Pancreas (tissue), 10 donors: ENCODE measurements around the gene AMMECR1L. TPM values are rescaled to one million over a fixed set of nuclear protein-coding genes. Genes with fewer than 3 reads are reported as not detected.

Source experiments
- ATAC-seq, 4 donors: fragments of 200-7000 bp; cut with Tn5 transposase; one replicate each; pipeline versions ENCODE4 v1.8.0 to v1.9.1; 2020; ENCODE audit warnings: mild to moderate bottlenecking in 4 of 4, moderate library complexity in 4 of 4
- DNase-seq, 6 donors: peaks; one replicate each; pipeline ENCODE4 v3.0.0-alpha.2; 2020
- FAIRE-seq: peaks from 2 replicates; lab custom pipeline; 2012; peaks lifted over from hg19 to GRCh38; lab: Jason Lieb, UNC
- H3K27ac ChIP-seq, 4 donors: fragments of 200-600 bp; sonication (generic); 1 replicate in 3 of 4; 2 replicates in 1 of 4; pipeline versions ENCODE4 v1.5.0 to v1.8.0; 2020
- H3K27me3 ChIP-seq, 4 donors: fragments of 200-600 bp; one replicate each; pipeline ENCODE4 v1.8.0; 2021
- H3K36me3 ChIP-seq, 3 donors: fragments of 200-600 bp; sonication (generic) in 1 of 3; one replicate each; pipeline versions ENCODE4 v1.5.0 to v1.8.0; 2020 to 2021
- H3K4me1 ChIP-seq, 3 donors: fragments of 200-600 bp; one replicate each; pipeline ENCODE4 v1.8.0; 2021
- H3K4me3 ChIP-seq, 4 donors: fragments of 200-600 bp; sonication (generic) in 2 of 4; one replicate each; pipeline versions ENCODE4 v1.5.0 to v1.8.0; 2020 to 2021
- H3K9me3 ChIP-seq, 4 donors: fragments of 200-600 bp; one replicate each; pipeline ENCODE4 v1.8.0; 2021
- WGBS, 2 donors: extraction: QIAGEN DNeasy Blood & Tissue Kit; methylation state at CpG; one replicate each; pipeline ENCODE4 v1.1.7; 2013; 5-methylcytosine and 5-hydroxymethylcytosine counted together
- intact Hi-C, 3 donors: fragments of 100-400 bp; cut with DNase I; formaldehyde crosslinking; loops; one replicate each; pipeline versions ENCODE4 v1.11.1 to v1.14.2; 2022
- polyA plus RNA-seq, 2 donors: library from polyadenylated mRNA; stranded (reverse); fragments of 200-250 nt; gene quantifications; one replicate each; pipeline ENCODE4 v1.2.3, GENCODE V29; 2013
- total RNA-seq, 6 donors: library from RNA; stranded (reverse); fragmentation: NEBNext Ultra II Directional in 4 of 6; extraction: Animal tissue kit (Norgen Biotek cat#: 25700) in 4 of 6; gene quantifications; one replicate each; pipeline versions ENCODE4 v1.2.1 to v1.2.4, GENCODE V29; 2021 to 2023
- TF ChIP-seq, protein P1 (sequence below), 4 donors: fragments of 200-600 bp; sonication (generic) in 3 of 4; IDR thresholded peaks; one replicate each; pipeline versions ENCODE4 v1.5.0 to v1.8.0; 2021; ENCODE audit warnings: antibody characterized with exemption in 4 of 4
- donor health status: healthy with polysubstance abuse.
- donor health status: DM: no; HTN: no; CAD: no; lungs with moderate emphysema.
- donor health status: DM: no; HTN: no; CAD: no.
- donor health status: control.
- donor health status: control.
- donor health status: Bipolar disorder and iron deficiency.
- donor health status: DM: yes; HTN: yes; CAD: no.
- donor health status: DM: no; HTN: no; CAD: no.
- donor health status: DM: no; HTN: no; CAD: no.
- donor health status: DM: yes; HTN: yes; CAD: no.

The AMMECR1L gene
- total and polyA plus RNA-seq, 8 donors = 5.1 to 8.9 (median 6.0) TPM

DNA sequence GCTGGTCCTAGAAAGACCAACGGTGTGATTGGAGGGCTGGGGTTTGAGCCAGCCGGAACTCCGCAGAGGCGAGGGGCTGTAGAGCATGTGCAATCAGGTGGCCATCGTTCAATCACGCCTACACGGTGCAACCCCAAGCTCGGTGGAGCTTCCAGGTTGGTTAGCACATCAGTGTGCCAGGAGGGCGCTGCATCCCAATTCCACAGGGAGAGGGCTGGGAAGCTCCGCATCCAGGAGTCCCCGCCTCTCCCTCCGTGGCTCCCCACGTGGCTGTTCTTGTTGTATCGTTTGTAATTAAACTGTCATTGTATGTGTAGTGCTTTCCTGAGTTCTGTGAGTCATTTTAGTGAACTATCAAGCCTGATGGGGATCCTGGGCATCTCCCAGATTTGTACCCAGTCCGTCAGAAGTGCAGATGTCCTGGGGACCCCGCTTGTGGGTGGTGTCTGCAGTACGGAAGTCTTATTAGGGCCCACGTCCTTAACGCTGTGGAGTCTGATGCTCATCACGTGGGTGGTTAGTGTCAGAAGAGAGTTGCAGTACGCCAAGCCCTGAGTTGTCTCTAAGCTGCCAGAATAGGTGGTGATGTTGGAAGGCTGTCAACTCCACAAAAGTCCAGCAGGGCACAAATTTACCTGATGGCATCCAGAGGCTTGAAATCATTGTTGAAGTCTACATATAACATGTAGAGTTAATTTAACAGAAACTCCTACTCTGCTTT is 20.6 kb upstream of the AMMECR1L start:
- intact Hi-C loops = no loop called here
- DNase-seq (peak in 1 of 6 donors; percentile 50), ATAC-seq (no peak), FAIRE-seq (no peak)
- 67 to 71% methylated on average over 21 of the region's 21 CpGs for WGBS, 2 donors
- no peak overlapping the region for H3K4me3 ChIP-seq
- TF ChIP-seq, protein P1, sequence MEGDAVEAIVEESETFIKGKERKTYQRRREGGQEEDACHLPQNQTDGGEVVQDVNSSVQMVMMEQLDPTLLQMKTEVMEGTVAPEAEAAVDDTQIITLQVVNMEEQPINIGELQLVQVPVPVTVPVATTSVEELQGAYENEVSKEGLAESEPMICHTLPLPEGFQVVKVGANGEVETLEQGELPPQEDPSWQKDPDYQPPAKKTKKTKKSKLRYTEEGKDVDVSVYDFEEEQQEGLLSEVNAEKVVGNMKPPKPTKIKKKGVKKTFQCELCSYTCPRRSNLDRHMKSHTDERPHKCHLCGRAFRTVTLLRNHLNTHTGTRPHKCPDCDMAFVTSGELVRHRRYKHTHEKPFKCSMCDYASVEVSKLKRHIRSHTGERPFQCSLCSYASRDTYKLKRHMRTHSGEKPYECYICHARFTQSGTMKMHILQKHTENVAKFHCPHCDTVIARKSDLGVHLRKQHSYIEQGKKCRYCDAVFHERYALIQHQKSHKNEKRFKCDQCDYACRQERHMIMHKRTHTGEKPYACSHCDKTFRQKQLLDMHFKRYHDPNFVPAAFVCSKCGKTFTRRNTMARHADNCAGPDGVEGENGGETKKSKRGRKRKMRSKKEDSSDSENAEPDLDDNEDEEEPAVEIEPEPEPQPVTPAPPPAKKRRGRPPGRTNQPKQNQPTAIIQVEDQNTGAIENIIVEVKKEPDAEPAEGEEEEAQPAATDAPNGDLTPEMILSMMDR (IDR thresholded peaks at IDR 0.05) = no peak
- peaks cover 0 to 6% (median 1%) of the 10 kb centered on the region in 3 donors for H3K4me1 ChIP-seq
- no peaks in the 10 kb centered on the region for H3K36me3 ChIP-seq
- no peaks in the 10 kb centered on the region for H3K27me3 ChIP-seq
- H3K9me3 ChIP-seq = no peaks in the 10 kb centered on the region
- no peak overlapping the region for H3K27ac ChIP-seq

DNA sequence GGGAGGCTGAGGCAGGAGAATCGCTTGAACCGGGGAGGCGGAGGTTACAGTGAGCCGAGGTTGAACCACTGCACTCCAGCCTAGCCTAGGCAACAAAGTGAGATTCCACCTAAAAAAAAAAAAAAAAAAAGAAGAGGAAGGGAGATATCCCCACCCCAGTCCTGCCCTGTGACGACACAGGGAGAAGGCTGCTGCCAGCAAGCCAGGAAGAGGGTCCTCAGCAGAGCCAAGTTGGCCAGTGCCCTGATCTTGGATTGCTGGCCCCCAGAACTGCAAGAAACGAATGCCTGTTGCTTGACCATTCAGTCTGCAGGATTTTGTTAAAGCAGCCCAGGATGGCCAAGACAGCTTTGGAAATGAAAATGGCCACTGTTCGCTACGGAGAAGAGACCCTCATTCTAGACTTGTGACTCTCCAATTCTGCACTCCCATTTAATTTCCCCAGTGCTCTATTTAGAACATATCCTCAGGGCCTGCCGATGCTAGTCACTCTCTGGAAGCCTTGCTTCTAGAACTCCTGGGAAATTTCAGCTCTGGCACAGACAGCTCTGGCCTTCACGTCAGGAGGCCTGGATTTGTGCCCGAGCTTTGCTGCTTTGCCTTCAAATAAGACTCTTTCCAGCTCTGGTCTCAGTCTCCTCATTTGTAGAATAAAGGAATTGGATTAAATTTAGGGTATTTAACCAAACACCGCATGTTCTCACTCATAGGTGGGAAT is 15.7 kb upstream of the AMMECR1L start:
- Histone ChIP-seq H3K36me3 (no peaks in the 10 kb centered on the region), H3K27ac (peak overlapping the region in 3 of 4 donors; percentile 22 to 89 (median 81)), H3K9me3 (no peaks in the 10 kb centered on the region), H3K4me1 (peaks cover 0 to 11% (median 8%) of the 10 kb centered on the region in 3 donors), H3K27me3 (no peaks in the 10 kb centered on the region), H3K4me3 (no peak overlapping the region)
- 49 to 53% methylated on average over 12 of the region's 12 CpGs for WGBS, 2 donors
- peak; percentile 78 to 90 (median 86) for DNase-seq
- TF ChIP-seq, protein P1 (IDR thresholded peaks at IDR 0.05) = no peak
- intact Hi-C loops = loop anchor here in 1 of 3 donors (5.0 kb wide), 1 partner anchor 51 kb away; no protein-coding TSS in a partner anchor
- FAIRE-seq = no peak
- peak; percentile 88 to 93 (median 92) for ATAC-seq

DNA sequence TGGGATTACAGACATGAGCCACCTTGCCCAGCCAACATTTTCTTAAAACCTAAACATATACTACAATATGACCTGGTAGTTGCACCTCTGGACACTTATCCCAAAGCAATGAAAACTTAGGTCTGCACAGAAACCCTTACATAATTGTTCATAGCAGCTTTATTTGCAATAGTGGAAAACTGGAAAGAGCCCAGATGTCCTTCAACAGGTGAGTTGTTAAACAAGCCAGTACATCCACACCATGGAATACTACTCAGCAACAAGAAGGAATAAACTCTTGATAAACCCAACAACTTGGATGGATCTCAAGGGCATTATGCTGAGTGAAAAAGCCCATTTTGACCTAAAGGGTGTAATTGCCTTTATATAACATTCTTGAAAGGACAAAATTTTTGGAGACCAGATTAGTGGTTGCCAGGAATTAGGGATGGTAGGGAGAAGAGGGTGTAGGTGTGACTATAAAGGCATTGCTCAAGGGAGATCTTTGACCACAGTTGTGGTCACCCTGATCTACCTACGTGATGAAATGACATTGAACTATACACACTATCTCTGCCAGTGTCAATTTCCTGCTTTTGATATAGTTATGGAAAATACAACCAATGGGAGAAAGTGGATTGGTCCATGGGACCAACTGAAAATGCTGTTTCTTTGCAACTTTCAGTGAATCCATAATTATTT is 11.9 kb upstream of the AMMECR1L start:
- FAIRE-seq = no peak
- TF ChIP-seq, protein P1 (IDR thresholded peaks at IDR 0.05) = no peak
- H3K4me1 ChIP-seq = peaks cover 0 to 11% (median 8%) of the 10 kb centered on the region in 3 donors
- peak in 2 of 6 donors; percentile 40 to 49 for DNase-seq
- ATAC-seq = peak; percentile 68 to 84 (median 80)
- intact Hi-C loops = no loop called here
- H3K27me3 ChIP-seq = no peaks in the 10 kb centered on the region
- no peak overlapping the region for H3K4me3 ChIP-seq
- no peaks in the 10 kb centered on the region for H3K9me3 ChIP-seq
- WGBS, 2 donors = 24 to 37% methylated on average over 1 of the region's 1 CpG
- no peaks in the 10 kb centered on the region for H3K36me3 ChIP-seq
- peak overlapping the region in 1 of 4 donors; percentile 44 for H3K27ac ChIP-seq

DNA sequence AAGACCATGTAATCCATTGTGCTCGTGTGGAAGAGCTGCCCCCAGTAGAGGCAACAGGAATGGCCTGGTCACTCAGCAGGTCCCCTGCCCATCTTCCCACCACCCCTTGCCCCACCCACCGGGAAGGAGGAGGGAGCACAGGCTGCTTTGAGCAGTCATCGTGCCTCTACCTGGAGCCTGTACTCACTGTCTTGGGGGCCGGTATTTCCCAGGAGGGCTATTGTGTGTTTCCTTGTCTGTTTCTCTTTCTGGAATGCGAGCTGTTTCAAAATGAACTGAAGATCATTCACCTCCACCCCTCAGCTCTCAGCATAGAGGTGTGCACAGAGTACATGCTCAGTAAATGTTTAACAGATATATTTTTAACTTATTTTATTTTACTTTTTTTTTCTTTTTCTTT is 7.7 kb upstream of the AMMECR1L start:
- no peak for ATAC-seq
- TF ChIP-seq, protein P1 (IDR thresholded peaks at IDR 0.05) = no peak
- intact Hi-C loops = no loop called here

More for the DNA sequence above, 7.7 kb upstream of the AMMECR1L start:
- DNase-seq (peak in 1 of 6 donors; percentile 27), FAIRE-seq (no peak)
- no peak overlapping the region for H3K4me3 ChIP-seq
- no peak overlapping the region for H3K27ac ChIP-seq
- no peaks in the 10 kb centered on the region for H3K36me3 ChIP-seq
- H3K4me1 ChIP-seq = peaks cover 0 to 15% (median 0%) of the 10 kb centered on the region in 3 donors
- no peaks in the 10 kb centered on the region for H3K27me3 ChIP-seq
- 68 to 70% methylated on average over 5 of the region's 5 CpGs for WGBS, 2 donors
- H3K9me3 ChIP-seq = no peaks in the 10 kb centered on the region
